22Rv1 (cell line): ENCODE data around the gene UBE3B.
A peak's percentile ranks its signal among the peaks of the same experiment; 100 is the strongest.
"Not testable (repeated sequence)": the region's sequence is repeated elsewhere in the genome, so short reads cannot be mapped to it uniquely, and the experiment has no call there.

ENCODE experiments used
- H3K27ac ChIP-seq: fragments of 450-650 bp; 2 replicates; pipeline ENCODE4 v1.5.1; 2017
- ZFX ChIP-seq: fragments of 450-650 bp; IDR thresholded peaks from 2 replicates; pipeline ENCODE4 v1.6.1; 2017; ENCODE audit warnings: antibody characterized with exemption, borderline replicate concordance
- TF ChIP-seq, protein P1 (sequence below): fragments of 450-650 bp; IDR thresholded peaks from 2 replicates; pipeline ENCODE4 v1.5.1; 2017; ENCODE audit warnings: mild to moderate bottlenecking

Gene UBE3B

GRCh38 chr12:109466821-109467220 lies 10.6 kb upstream of the UBE3B start:
- no peak overlapping the region for H3K27ac ChIP-seq
- TF ChIP-seq, protein P1, sequence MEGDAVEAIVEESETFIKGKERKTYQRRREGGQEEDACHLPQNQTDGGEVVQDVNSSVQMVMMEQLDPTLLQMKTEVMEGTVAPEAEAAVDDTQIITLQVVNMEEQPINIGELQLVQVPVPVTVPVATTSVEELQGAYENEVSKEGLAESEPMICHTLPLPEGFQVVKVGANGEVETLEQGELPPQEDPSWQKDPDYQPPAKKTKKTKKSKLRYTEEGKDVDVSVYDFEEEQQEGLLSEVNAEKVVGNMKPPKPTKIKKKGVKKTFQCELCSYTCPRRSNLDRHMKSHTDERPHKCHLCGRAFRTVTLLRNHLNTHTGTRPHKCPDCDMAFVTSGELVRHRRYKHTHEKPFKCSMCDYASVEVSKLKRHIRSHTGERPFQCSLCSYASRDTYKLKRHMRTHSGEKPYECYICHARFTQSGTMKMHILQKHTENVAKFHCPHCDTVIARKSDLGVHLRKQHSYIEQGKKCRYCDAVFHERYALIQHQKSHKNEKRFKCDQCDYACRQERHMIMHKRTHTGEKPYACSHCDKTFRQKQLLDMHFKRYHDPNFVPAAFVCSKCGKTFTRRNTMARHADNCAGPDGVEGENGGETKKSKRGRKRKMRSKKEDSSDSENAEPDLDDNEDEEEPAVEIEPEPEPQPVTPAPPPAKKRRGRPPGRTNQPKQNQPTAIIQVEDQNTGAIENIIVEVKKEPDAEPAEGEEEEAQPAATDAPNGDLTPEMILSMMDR: no peak
- no peak for TF ChIP-seq ZFX

DNA sequence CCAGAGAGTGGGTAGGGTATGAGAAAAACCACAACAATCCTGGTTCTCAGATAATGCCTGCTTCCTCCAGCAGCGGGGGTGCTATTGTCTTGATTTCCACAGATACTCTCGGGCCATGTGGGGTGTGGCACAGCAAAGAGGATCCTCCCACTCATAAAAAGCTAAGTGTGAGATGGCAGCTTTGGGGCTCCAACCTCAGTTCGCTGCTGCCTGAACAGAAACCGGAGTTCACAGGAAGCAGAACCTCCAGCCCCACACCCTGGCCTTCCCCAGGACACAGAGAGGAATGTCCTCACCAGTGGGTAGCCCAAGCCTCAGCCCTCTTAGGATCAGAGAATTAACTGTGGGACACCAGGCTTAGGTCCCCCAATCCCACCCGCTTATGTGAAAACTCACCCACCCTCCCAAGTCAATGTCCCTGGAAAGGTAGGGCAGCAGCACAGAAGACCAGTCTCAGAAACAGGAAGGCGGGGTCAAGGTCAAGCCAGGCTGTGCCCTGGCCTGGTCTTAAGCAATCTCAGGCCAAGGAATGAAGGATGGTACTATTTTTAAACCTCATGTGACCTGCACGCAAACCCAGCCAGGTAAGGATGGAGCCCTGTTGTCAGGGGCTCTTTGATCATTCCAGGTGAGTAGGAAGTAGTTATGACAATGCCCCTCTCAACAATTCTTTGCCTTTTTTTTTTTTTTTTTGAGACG lies 9.3 kb upstream of the UBE3B start:
- H3K27ac ChIP-seq: no peak overlapping the region
- no peak for TF ChIP-seq ZFX
- TF ChIP-seq, protein P1: no peak

DNA sequence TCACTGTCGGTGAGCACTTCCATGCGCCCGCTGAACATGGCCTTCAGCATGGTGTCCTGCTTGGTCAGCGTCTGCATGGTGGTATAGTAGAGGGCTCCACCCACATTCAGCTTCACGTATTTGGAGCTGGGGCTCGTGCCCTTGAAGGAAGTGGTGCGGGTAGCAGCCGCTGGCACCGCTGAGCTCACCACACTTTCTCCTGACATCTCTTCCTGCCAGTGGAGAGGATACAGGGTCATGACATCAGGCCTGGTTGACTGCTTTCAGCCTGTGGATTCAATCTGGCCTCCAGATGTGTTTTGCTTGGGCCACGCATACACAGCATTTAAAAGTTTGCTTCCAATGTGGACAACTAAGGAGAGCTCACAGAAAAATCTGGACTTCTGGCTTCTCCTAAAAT lies 7.9 kb upstream of the UBE3B start:
- H3K27ac ChIP-seq: no peak overlapping the region
- TF ChIP-seq, protein P1: no peak
- no peak for TF ChIP-seq ZFX

GRCh38 chr12:109473006-109473405 lies 4.4 kb upstream of the UBE3B start:
- TF ChIP-seq ZFX: no peak
- TF ChIP-seq, protein P1: no peak
- H3K27ac ChIP-seq: no peak overlapping the region

DNA sequence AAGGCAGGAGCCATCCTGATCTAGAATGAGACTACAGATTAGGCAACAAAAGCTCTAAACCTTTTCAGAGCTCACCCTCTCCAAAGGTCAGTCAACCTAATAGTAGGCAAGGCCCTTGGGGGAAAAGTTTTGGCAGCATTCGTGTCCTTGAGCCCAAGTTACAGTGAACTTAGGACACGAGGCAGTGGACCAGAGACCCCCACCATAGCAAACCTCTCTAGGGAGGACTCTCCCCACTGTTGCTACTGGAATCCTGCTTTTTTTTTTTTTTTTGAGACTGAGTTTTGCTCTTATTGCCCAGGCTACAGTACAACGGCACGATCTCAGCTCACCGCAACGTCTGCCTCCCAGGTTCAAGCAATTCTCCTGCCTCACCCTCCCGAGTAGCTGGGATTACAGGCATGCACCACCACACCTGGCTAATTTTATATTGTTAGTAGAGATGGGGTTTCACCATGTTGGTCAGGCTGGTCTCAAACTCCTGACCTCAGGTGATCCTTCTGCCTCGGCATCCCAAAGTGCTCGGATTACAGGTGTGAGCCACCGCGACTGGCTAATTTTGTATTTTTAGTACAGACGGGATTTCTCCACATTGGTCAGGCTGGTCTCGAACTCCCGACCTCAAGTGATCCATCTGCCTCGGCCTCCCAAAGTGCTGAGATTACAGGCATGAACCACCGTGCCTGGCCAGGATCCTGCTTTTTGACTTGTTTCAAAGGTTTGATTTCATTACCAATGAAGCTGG lies 3.7 kb upstream of the UBE3B start:
- not testable (repeated sequence) for H3K27ac ChIP-seq

DNA sequence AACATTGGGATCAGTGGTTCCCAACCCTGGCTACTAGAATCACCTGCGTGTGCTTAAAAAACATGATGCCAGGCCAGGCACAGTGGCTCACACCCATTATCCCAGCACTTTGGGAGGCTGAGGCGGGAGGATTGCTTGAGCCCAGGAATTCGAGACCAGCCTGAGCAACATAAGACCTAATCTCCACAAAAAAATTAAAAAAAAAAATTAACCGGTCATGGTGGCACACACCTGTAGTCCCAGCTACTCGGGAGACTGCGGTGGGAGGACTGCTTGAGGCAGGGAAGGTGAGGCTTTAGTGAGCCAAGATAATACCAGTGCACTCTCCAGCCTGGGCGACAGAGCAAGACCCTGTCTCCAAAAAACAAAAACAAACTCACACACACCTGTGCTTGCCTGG lies 2.3 kb upstream of the UBE3B start:
- H3K27ac ChIP-seq: no peak overlapping the region
- TF ChIP-seq, protein P1: no peak
- no peak for TF ChIP-seq ZFX

GRCh38 chr12:109475993-109476806 lies 1.2 kb upstream of the UBE3B start:
- H3K27ac ChIP-seq: peak overlapping the region; percentile 78
- TF ChIP-seq ZFX: no peak
- TF ChIP-seq, protein P1: no peak
